GM19023 (cell line): Measurements from ENCODE around the gene TSHZ2.

Experiments
- ATAC-seq: cut with Tn5 transposase; IDR thresholded peaks from one replicate; pipeline ENCODE4 v1.9.1; 2021; ENCODE audit warnings: mild to moderate bottlenecking, moderate library complexity; ENCODE audit not compliant: unreplicated experiment

Gene TSHZ2

GRCh38 chr20:53265304-53265875 lies 293.2 kb downstream of the TSHZ2 start:
- no peak for ATAC-seq

- ATAC-seq: no peak
Measured at GRCh38 chr20:53269380-53269779, 297.2 kb downstream of the TSHZ2 start.

GRCh38 chr20:53270792-53271375 lies 298.7 kb downstream of the TSHZ2 start:
- no peak for ATAC-seq

DNA sequence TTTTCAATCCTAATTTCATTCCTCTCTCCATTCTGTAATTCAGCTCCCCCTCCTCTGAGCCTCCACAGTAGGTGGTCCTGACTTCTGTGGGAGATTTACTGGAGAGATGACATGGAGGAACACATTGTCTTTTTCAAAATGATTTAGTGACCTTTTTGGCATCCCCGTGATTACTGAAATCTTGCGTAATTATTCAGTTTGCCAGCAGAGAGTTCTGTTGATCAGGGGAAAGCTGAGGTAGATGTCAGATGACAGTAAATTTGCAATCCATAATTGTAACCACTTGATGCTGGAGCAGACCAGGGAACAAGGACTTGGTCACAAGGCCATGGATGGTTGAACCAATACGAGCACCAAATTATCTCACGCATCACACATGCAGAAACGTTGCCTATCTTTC lies 302.2 kb downstream of the TSHZ2 start:
- no peak for ATAC-seq

DNA sequence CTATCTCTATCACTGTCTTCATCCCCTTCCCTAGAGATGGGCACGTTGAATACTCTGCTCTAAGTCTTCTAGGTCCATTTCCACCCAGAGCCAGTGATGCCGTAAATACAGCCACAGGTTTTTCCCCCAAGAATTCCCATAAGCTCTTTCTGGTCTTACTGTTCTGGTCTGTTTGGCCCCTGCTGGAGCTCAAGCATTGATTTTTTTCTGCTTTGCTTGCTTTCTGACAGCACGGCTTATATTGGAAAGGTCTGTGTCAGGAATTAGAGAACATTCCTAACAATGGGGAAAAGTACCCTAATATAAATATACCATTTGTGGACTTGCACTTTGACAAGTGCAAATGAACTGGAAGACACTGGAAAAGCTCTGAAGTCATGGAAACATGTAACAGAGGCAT lies 302.6 kb downstream of the TSHZ2 start:
- no peak for ATAC-seq

DNA sequence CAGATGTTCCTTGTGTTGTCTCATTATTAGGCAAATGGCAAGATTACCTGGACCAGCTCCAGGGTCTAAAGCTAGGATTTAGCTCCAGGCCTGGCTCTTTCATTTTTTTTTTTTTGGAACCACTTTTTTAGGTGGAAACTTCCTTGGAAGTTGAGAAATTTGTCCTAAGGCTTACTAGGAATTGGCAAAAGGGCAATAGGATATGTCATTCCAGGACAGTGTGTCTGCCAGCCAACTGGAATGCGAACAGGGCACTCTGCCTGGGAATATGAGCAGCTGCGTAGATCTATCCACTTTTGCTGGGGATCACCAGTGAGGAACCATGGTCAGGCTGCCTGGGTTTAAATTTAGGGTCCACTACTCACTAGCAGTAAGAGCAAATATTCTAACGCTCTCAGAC lies 304.0 kb downstream of the TSHZ2 start:
- ATAC-seq: no peak

DNA sequence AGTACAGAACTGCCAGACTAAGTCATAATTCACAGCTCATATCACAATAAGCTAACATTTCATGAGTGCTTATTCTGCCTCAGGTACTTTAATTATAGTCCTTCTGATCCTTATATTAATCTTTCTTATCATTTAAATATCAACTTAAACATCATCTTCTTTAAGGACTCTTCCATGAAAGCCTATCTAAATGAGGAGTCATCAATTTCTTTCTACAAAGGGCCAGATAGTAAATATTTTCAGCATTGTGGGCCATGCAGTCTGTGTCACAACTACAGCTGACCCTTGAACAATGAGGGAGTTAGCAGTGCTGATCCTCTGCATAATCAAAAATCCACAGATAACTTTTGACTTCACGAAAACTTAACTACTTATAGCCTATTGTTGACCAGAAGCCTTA lies 306.4 kb downstream of the TSHZ2 start:
- no peak for ATAC-seq

DNA sequence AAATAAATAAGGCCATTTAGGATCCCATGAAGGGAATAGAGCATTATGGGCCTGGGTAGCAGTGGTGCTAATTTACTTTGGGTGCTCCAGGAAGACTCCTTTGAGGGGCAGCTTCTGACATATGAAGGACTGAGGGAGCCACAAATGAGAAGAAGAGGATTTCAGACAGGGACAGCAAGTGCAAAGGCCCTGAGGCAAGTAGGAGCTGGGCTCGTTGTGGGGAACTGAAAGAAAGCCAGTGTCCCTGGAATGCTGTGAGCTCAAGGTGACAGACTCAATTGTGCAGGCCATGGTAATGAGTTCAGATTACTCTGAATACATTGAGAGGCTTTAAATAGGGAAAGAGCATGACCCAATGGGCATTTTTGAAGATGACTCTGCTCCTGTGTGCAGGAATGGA lies 307.6 kb downstream of the TSHZ2 start:
- no peak for ATAC-seq

GRCh38 chr20:53281557-53282117 lies 309.5 kb downstream of the TSHZ2 start:
- ATAC-seq: no peak

- no peak for ATAC-seq
Measured at GRCh38 chr20:53282217-53282955, 310.2 kb downstream of the TSHZ2 start.

GRCh38 chr20:53283011-53283410 lies 310.9 kb downstream of the TSHZ2 start:
- no peak for ATAC-seq

DNA sequence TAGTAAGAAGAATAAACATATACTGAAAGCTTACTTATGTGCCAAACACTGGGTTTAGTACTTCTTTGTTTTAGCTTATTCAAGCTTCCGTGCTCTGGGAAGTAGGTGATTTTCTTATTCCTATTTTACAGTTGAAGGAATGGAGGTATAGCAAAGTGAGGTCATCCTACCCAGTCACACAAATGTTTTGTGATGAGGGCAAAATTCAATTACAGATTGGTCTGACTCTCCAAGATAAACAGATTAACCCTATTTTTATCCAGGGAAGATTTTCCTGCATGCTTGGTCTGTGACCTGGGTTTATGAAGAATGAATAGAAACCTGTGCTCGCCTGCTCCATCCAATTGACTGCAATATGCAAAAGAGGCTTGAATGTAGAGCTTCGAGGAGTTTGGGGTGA lies 311.4 kb downstream of the TSHZ2 start:
- ATAC-seq: no peak

DNA sequence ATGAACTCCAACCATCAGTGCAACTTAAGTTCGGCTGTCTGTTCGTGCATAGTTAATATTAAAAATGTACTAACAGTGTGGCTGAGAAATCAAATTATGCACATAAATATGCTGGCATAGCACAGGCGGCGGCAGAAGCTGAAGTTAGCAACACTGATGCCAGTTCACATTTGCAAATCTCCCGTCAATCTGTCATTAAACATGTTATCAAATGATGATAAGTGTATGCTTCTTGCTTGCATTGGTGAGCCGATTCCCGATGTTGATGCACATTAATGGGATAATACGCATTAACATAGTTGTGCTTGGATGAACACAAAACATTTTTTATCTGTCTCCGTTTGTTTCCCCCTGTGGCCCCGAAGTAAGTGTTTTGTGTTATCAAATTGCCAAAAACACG lies 312.1 kb downstream of the TSHZ2 start:
- no peak for ATAC-seq

GRCh38 chr20:53284696-53285095 lies 312.5 kb downstream of the TSHZ2 start:
- no peak for ATAC-seq

DNA sequence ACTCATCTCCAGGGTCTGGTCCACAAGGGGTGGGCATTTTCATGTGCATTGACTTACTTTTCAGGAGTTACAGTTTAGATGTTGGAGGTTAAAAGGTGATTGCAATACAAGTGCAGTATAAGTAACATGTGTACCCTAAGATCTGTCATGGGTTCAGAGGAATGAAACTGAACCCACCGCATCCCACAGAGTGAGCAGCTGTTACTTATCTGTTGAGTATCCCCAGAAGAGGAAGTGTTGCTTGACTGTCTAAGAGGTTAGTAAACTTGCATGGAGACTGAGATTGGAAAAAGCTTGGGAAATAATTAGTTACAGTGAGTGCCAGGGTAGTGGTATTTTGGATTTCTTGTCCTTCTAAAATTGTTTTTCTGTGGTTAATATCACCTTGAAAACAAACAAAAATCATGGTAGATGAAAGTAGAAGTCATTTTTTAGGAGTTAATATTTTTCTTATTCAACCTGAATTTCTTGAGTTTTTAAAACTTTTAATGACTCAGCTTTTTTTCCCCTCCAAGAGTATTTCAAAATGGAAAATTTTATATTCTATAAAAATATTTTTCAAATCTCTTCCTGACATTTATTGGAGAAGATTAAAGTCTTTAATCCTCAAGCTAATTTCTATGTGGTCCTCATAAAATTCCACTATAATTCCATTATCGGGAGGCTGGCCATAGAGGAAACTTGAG lies 315.3 kb downstream of the TSHZ2 start:
- ATAC-seq: no peak

GRCh38 chr20:53291548-53291947 lies 319.4 kb downstream of the TSHZ2 start:
- no peak for ATAC-seq

- ATAC-seq: no peak
Measured at GRCh38 chr20:53292347-53292746, 320.2 kb downstream of the TSHZ2 start.

DNA sequence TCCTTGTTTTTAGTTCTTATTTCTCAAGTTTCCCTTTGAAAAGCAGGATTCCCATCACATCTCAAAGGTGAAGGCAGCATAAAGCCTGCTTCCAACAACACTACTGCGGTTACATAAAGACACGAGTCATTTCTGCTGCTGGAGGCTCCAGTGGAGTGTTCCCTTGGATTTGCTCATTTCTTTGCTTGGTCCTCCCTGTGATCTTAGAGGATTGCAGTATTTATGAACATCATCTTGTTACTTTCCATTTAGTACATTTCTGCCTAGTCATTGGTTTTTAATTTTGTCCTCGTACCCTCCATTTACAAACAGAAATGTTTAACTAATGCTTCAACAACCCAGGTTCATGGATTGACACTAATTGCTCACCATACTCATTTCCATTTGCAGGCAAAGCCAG lies 322.6 kb downstream of the TSHZ2 start:
- ATAC-seq: no peak

- ATAC-seq: no peak
Measured at GRCh38 chr20:53296025-53296424, 323.9 kb downstream of the TSHZ2 start.

- ATAC-seq: no peak
Measured at GRCh38 chr20:53296451-53297153, 324.4 kb downstream of the TSHZ2 start.

- no peak for ATAC-seq
Measured at GRCh38 chr20:53297154-53297529, 325.0 kb downstream of the TSHZ2 start.
